GM12878 (cell line): Measurements from ENCODE around the gene CCN6. TPM values are rescaled to one million over a fixed set of nuclear protein-coding genes. Genes with fewer than 3 reads are reported as not detected.

Source experiments
- BMI1 ChIP-seq: fragments of 450-650 bp; IDR thresholded peaks from 2 replicates; pipeline ENCODE4 v1.6.1; 2016; ENCODE audit warnings: mild to moderate bottlenecking, moderate library complexity, borderline replicate concordance
- CBFB ChIP-seq: IDR thresholded peaks from 2 replicates; pipeline ENCODE4 v1.6.1; 2016; ENCODE audit warnings: antibody characterized with exemption, low read depth
- ETV6 ChIP-seq, 2 experiments: fragments of 450-650 bp in 1 of 2; IDR thresholded peaks in 1 of 2; conservative IDR thresholded peaks in 1 of 2; 2 replicates each; pipeline ENCODE4 v1.6.1; 2014; ENCODE audit warnings: antibody characterized with exemption in 1 of 2, borderline replicate concordance in 1 of 2, low read depth in 1 of 2, mild to moderate bottlenecking in 1 of 2, moderate library complexity in 1 of 2
- FOXK2 ChIP-seq: fragments of 450-650 bp; IDR thresholded peaks from 2 replicates; pipeline ENCODE4 v1.6.1; 2017; ENCODE audit warnings: mild to moderate bottlenecking, moderate library complexity
- KDM1A ChIP-seq: fragments of 200-600 bp; sonication (generic); IDR thresholded peaks from 2 replicates; pipeline ENCODE4 v1.6.1; 2016; ENCODE audit warnings: borderline replicate concordance
- NFXL1 ChIP-seq: fragments of 450-650 bp; IDR thresholded peaks from 2 replicates; pipeline ENCODE4 v1.6.1; 2017; ENCODE audit warnings: antibody characterized with exemption, mild to moderate bottlenecking, borderline replicate concordance
- NRF1 ChIP-seq: conservative IDR thresholded peaks from 2 replicates; pipeline ENCODE4 v1.6.1; 2011; ENCODE audit warnings: mild to moderate bottlenecking, low read depth, low read length, improper control_type of control experiment
- PAX8 ChIP-seq: fragments of 450-650 bp; IDR thresholded peaks from 2 replicates; pipeline ENCODE4 v1.6.1; 2017; ENCODE audit warnings: mild to moderate bottlenecking, moderate library complexity
- POLR2AphosphoS5 ChIP-seq: IDR thresholded peaks from 2 replicates; pipeline ENCODE4 v1.6.1; 2011; ENCODE audit warnings: mild to moderate bottlenecking, low read length, inconsistent platforms
- SIN3A ChIP-seq: IDR thresholded peaks from 2 replicates; pipeline ENCODE4 v1.6.1; 2012; ENCODE audit warnings: low read depth, low read length, improper control_type of control experiment
- SMAD5 ChIP-seq: IDR thresholded peaks from 2 replicates; pipeline ENCODE4 v1.6.1; 2016; ENCODE audit warnings: antibody characterized with exemption, low read depth
- YBX1 ChIP-seq: fragments of 450-650 bp; IDR thresholded peaks from 2 replicates; pipeline ENCODE4 v1.6.1; 2016; ENCODE audit warnings: antibody characterized with exemption
- ZNF217 ChIP-seq: fragments of 450-650 bp; IDR thresholded peaks from 2 replicates; pipeline ENCODE4 v1.6.1; 2017; ENCODE audit warnings: antibody characterized with exemption, mild to moderate bottlenecking
- polyA plus RNA-seq, 11 experiments: library from polyadenylated mRNA; depleted of rRNA in 4 of 11; unstranded in 6 of 11; stranded (reverse) in 5 of 11; fragments of >200 nt; fragmentation: Nextera tagmentation in 4 of 11; fragmentation: Illumina TruSeq in 1 of 11; extraction: Ambion mirVana in 4 of 11; extraction: Trizol in 1 of 11; gene quantifications; 1 replicate in 1 of 11; 2 replicates in 10 of 11; pipeline versions ENCODE4 v1.2.1 to v1.2.3, GENCODE V29; 2011 to 2016; ENCODE audit warnings: inconsistent platforms in 2 of 11, missing spikeins in 2 of 11, low read depth in 1 of 11
- total RNA-seq, 4 experiments: library from RNA; depleted of rRNA in 3 of 4; stranded (reverse); fragments of >200 nt in 3 of 4; fragmentation: Illumina TruSeq in 1 of 4; extraction: Trizol in 1 of 4; gene quantifications; 2 replicates each; pipeline versions ENCODE4 v1.2.1 to v1.2.3, GENCODE V29; 2013 to 2021
- TF ChIP-seq, protein P1 (sequence below): fragments of 450-650 bp; IDR thresholded peaks from 2 replicates; pipeline ENCODE4 v1.6.1; 2016; ENCODE audit warnings: mild to moderate bottlenecking
- TF ChIP-seq, protein P2 (sequence below): fragments of 450-650 bp; IDR thresholded peaks from 2 replicates; pipeline ENCODE4 v1.6.1; 2017; ENCODE audit warnings: low read depth, mild to moderate bottlenecking, moderate library complexity
- TF ChIP-seq, protein P3 (sequence below): IDR thresholded peaks from 2 replicates; pipeline ENCODE4 v1.6.1; 2012; ENCODE audit warnings: low read depth, low read length, improper control_type of control experiment
- TF ChIP-seq, protein P4 (sequence below): IDR thresholded peaks from 2 replicates; pipeline ENCODE4 v1.6.1; 2012; ENCODE audit warnings: improper control_type of control experiment, low read depth, low read length; ENCODE audit not compliant: insufficient replicate concordance
- TF ChIP-seq, protein P5 (sequence below): fragments of 450-650 bp; IDR thresholded peaks from 2 replicates; pipeline ENCODE4 v1.6.1; 2016; ENCODE audit warnings: mild to moderate bottlenecking

CCN6 gene
- total and polyA plus RNA-seq, 10 of the 15 experiments (the other 5 are each of a cell fraction or from before 2014, with no cell fraction given), result 0.05 to 0.24 (median 0.19) TPM; not detected in 5

DNA sequence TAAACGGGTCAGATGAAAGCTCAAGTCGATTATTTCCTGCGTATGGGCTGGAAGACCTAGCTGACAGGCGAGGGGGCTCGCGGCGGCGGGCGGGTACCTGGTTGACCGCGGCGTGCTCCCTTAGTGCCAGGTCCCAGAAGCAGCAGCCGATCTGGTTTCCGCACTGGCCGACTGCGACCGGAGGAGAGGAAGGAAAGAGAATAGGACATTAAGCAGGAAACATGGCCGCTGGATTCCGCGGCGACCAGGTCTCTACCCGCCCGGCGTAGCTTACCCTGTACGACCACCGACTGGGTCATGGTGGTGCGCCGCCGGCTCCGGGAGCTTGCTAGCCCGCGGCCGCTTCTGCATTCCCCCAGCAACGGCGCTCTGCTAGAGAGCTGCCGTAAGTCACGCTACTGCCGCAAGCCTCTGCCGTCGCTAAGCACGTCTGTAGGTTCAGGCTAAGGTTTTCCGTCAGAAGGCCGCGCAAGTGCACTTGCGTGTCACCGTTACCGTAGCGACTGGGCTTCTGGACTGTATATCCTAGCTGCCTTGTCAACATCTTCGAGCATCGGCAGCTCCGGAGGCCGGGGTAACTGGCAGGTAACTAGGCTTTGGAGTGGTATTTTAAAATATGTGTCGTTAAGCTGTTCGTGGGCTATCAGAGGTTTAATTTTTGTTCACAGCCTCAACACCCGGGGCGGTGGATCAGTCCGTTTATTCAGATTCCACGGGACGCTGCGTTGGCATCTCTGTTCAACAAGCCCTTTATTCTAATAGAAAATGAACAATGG is 33.4 kb downstream of the CCN6 start, which contains the start of the genes FAM229B and TUBE1 (continued):
- TF ChIP-seq, protein P1, sequence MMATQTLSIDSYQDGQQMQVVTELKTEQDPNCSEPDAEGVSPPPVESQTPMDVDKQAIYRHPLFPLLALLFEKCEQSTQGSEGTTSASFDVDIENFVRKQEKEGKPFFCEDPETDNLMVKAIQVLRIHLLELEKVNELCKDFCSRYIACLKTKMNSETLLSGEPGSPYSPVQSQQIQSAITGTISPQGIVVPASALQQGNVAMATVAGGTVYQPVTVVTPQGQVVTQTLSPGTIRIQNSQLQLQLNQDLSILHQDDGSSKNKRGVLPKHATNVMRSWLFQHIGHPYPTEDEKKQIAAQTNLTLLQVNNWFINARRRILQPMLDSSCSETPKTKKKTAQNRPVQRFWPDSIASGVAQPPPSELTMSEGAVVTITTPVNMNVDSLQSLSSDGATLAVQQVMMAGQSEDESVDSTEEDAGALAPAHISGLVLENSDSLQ, result peak; percentile 37
- TF ChIP-seq KDM1A, result no peak
- TF ChIP-seq, protein P2, sequence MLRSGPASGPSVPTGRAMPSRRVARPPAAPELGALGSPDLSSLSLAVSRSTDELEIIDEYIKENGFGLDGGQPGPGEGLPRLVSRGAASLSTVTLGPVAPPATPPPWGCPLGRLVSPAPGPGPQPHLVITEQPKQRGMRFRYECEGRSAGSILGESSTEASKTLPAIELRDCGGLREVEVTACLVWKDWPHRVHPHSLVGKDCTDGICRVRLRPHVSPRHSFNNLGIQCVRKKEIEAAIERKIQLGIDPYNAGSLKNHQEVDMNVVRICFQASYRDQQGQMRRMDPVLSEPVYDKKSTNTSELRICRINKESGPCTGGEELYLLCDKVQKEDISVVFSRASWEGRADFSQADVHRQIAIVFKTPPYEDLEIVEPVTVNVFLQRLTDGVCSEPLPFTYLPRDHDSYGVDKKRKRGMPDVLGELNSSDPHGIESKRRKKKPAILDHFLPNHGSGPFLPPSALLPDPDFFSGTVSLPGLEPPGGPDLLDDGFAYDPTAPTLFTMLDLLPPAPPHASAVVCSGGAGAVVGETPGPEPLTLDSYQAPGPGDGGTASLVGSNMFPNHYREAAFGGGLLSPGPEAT, result 0 out of 2 replicates have a peak, but pooled peaks have one; percentile 22
- no peak for TF ChIP-seq YBX1
- no peak for TF ChIP-seq PAX8
- TF ChIP-seq, protein P3, sequence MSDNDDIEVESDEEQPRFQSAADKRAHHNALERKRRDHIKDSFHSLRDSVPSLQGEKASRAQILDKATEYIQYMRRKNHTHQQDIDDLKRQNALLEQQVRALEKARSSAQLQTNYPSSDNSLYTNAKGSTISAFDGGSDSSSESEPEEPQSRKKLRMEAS, result peak; percentile 51; the same call in 1 of the 2 replicates
- TF ChIP-seq ZNF217, result no peak
- TF ChIP-seq NFXL1, result no peak
- TF ChIP-seq, protein P4, sequence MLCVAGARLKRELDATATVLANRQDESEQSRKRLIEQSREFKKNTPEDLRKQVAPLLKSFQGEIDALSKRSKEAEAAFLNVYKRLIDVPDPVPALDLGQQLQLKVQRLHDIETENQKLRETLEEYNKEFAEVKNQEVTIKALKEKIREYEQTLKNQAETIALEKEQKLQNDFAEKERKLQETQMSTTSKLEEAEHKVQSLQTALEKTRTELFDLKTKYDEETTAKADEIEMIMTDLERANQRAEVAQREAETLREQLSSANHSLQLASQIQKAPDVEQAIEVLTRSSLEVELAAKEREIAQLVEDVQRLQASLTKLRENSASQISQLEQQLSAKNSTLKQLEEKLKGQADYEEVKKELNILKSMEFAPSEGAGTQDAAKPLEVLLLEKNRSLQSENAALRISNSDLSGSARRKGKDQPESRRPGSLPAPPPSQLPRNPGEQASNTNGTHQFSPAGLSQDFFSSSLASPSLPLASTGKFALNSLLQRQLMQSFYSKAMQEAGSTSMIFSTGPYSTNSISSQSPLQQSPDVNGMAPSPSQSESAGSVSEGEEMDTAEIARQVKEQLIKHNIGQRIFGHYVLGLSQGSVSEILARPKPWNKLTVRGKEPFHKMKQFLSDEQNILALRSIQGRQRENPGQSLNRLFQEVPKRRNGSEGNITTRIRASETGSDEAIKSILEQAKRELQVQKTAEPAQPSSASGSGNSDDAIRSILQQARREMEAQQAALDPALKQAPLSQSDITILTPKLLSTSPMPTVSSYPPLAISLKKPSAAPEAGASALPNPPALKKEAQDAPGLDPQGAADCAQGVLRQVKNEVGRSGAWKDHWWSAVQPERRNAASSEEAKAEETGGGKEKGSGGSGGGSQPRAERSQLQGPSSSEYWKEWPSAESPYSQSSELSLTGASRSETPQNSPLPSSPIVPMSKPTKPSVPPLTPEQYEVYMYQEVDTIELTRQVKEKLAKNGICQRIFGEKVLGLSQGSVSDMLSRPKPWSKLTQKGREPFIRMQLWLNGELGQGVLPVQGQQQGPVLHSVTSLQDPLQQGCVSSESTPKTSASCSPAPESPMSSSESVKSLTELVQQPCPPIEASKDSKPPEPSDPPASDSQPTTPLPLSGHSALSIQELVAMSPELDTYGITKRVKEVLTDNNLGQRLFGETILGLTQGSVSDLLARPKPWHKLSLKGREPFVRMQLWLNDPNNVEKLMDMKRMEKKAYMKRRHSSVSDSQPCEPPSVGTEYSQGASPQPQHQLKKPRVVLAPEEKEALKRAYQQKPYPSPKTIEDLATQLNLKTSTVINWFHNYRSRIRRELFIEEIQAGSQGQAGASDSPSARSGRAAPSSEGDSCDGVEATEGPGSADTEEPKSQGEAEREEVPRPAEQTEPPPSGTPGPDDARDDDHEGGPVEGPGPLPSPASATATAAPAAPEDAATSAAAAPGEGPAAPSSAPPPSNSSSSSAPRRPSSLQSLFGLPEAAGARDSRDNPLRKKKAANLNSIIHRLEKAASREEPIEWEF, result no peak
- no peak for TF ChIP-seq ETV6 (conservative IDR thresholded peaks at IDR 0.05 in 1 of 2, IDR thresholded peaks at IDR 0.05 in 1 of 2; ENCODE audit: borderline replicate concordance in 1 of 2, low read depth in 1 of 2)
- 0 out of 2 replicates have a peak, but pooled peaks have one; percentile 65 for TF ChIP-seq SIN3A
- TF ChIP-seq, protein P5, sequence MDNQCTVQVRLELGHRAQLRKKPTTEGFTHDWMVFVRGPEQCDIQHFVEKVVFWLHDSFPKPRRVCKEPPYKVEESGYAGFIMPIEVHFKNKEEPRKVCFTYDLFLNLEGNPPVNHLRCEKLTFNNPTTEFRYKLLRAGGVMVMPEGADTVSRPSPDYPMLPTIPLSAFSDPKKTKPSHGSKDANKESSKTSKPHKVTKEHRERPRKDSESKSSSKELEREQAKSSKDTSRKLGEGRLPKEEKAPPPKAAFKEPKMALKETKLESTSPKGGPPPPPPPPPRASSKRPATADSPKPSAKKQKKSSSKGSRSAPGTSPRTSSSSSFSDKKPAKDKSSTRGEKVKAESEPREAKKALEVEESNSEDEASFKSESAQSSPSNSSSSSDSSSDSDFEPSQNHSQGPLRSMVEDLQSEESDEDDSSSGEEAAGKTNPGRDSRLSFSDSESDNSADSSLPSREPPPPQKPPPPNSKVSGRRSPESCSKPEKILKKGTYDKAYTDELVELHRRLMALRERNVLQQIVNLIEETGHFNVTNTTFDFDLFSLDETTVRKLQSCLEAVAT, result peak; percentile 43; the same call in 1 of the 2 replicates
- TF ChIP-seq POLR2AphosphoS5, result peak; percentile 75
- TF ChIP-seq FOXK2, result peak; percentile 81
- TF ChIP-seq BMI1, result peak; percentile 90
- TF ChIP-seq NRF1, result peak; percentile 44
- 0 out of 2 replicates have a peak, but pooled peaks have one; percentile 57 for TF ChIP-seq CBFB
- TF ChIP-seq SMAD5, result no peak
